D341Med (cell line): ENCODE measurements around the gene ZNF184.

Experiments
- DNase-seq: peaks from one replicate; pipeline ENCODE4 v3.0.0; 2012; ENCODE audit warnings: low spot score

ZNF184 gene

DNA sequence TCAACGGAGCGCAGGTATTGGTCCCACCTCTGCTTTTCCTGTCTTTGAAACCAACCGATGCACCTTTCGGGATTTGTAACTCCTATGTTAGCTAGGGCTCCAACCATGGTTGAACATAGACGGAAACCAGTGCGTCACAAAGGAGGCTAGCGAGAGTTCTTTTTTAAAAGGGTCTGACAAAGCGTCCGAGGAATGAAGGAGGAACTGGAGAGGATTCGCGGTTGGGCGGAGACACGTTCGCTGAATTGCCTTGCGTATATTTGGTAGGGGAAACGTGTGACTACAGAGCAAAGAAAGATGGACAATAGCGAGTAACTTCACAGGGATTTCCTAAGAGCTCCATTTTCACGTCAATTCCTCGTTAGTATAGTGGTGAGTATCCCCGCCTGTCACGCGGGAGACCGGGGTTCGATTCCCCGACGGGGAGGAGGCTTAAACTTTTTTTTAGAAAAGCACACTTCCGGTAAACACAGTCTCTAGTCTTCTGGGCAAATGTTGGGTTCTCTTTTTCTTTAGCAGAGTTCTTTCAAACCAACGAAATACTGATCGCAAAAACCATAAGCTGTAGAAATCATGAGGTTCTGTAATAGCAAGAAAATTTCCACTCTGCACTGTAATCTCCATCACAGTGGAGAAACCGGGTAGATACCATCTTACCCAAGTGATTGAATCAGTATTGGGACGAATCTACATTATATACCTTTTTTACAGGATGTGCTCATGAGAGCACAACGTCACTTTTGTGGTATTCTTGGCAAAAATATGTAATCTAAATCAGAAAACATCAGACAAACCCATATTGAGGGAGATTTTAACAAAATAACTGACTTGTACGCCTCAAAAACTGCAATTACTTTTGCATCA lies 6.6 kb upstream of the ZNF184 start:
- DNase-seq, result peak; percentile 62

DNA sequence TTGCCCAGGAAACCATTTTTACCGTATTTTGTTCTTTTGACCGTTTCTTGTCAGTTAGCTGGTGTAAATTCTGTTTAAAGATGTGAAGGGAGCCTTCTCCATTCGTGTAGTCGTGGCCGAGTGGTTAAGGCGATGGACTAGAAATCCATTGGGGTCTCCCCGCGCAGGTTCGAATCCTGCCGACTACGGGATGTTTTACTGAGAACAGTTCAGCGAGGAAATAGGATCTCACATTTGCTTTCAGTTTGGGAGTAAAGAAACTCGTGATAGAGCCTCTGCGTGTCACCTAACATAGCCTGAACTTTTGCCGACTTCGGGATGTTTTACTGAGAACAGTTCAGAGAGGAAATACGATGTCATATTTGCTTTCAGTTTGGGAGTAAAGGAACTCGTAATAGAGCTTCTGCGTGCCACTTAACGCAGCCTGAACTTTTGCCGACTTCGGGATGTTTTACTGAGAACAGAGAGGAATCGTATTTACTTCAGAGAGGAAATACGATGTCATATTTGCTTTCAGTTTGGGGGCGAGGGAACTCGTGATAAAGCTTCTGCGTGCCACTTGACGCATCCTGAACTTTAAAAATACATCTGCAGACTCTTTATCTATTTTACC lies 5.9 kb upstream of the ZNF184 start:
- DNase-seq, result peak; percentile 37

DNA sequence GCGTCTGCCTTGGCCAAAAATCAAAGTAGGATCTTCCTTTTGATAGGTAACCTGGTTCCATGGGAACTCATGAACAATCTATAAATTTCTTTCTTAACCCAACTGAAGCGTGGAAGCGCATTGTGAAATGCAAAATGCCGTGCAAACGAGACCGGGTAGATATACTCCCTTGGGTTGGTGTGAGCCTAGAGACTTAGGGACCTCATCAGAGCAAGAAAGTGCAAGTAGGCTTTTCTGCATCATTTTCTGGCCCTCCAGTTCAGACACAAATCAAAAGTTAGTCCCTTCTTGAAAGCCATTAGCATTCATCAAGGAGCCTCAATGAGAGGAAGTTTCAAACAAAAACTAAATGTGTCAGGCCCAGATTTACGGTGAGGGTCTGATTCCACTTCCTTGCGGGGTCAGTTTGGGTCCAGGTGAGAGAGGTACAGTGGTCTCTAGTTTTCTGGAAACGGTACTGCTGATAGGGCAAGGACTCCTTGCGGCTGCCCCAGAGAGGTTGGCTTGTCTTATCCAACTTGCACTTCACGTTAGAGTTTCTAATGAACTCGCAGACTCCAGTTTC lies 5.3 kb upstream of the ZNF184 start:
- peak; percentile 34 for DNase-seq

DNA sequence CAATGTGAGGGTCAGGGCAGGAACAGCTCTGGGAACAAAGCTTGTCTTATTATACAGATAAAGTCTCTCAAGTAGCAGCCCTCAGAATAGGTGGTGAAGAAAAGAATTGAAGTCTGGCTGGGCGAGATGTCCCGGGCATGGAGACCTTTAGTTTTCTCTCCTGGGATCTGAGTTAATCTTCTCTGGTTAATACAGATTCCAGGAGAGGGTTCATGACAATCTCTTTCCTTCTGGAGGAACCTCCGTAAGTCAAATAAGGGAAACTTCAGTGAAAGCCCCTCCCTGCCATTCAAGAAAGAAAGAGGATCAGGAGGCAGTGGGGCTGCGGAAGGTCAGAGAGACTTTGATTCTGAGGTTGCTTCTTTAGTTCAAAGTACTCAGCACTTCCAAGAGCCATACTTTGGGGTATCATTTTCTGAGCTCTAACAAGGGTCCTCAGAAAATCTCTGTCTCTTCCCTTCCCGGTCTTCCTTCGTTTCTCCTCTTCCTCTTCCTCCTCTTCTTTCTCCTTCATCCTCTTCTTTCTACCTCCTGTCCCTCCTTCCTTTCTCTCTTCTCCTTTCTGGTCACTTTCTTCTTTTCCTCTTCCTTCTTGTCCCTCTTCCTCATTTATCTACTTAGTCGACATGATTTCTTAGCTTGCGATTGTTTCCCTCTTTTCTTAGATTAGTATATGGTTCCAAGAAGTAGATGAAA lies 4.6 kb upstream of the ZNF184 start:
- DNase-seq, result no peak

DNA sequence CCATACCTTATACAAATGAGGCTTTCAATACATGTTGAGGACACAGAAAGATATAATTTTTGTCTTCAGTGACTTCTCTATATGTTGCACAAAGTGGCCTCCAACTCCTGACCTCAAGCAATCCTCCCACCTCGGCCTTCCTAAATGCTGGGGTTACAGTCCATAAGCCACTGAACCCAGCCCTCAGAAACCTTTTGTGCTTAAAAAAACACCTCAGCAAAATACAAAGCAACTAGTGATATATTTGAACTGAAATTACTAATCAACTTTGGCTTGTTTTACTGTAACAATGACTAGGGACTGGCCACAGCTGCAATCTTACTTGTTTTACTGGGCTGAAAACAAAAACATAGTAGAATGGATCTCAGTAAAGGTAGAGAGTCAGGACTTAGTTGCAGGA lies 3.2 kb upstream of the ZNF184 start:
- no peak for DNase-seq

DNA sequence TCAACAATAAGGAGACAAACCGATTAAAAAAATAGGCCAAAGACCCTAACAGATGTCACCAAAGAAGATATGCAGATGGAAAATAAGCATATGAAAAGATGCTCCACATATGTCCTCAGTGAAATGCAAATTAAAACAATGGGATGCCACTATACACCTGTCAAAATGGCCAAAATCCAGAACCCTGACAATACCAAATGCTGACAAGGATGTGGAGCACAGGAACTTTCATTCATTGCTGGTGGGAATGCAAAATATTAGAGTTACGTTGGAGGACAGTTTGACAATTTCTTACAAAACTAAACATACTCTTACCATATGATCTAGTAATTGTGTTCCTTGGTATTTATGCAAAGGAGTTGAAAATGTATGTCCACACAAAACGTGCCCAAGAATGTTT lies 1.8 kb upstream of the ZNF184 start:
- no peak for DNase-seq

- no peak for DNase-seq
These were observed 1.2 kb upstream of the ZNF184 start for GRCh38 chr6:27474172-27474465.

- peak; percentile 58 for DNase-seq
These were observed 706 bp downstream of the ZNF184 start for GRCh38 chr6:27472182-27472616.

GRCh38 chr6:27471365-27472115 lies 1.4 kb downstream of the ZNF184 start:
- DNase-seq, result no peak

- no peak for DNase-seq
These were observed 2.9 kb downstream of the ZNF184 start for GRCh38 chr6:27470023-27470422.

DNA sequence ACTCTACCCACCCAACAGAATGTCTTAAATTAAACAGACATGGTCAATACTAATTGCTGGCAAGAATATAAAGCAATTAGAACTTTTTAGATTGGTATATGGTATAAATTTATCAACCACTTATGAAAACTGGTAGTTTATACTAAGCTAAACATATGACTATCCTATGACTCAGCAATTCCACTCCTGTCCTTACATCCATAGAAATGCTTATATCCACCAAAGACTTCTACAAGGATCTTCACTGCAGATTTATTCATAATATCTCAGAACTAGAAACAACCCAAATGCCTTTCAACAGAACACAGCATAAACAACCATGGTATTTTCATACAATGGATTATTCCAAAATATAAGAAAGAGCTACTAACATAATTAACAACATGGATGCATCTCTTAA lies 4.6 kb downstream of the ZNF184 start:
- DNase-seq, result no peak

- no peak for DNase-seq
These were observed 20.4 kb downstream of the ZNF184 start for GRCh38 chr6:27452496-27452897.

- DNase-seq, result no peak
These were observed 21.1 kb downstream of the ZNF184 start for GRCh38 chr6:27451660-27452390.

- no peak for DNase-seq
These were observed 24.4 kb downstream of the ZNF184 start for GRCh38 chr6:27448456-27448855.

- no peak for DNase-seq
These were observed 30.0 kb downstream of the ZNF184 start for GRCh38 chr6:27442932-27443331.

- no peak for DNase-seq
These were observed 31.9 kb downstream of the ZNF184 start for GRCh38 chr6:27441001-27441400.

GRCh38 chr6:27439371-27439770 lies 33.5 kb downstream of the ZNF184 start:
- no peak for DNase-seq

GRCh38 chr6:27433714-27434113 lies 39.2 kb downstream of the ZNF184 start:
- DNase-seq, result no peak

DNA sequence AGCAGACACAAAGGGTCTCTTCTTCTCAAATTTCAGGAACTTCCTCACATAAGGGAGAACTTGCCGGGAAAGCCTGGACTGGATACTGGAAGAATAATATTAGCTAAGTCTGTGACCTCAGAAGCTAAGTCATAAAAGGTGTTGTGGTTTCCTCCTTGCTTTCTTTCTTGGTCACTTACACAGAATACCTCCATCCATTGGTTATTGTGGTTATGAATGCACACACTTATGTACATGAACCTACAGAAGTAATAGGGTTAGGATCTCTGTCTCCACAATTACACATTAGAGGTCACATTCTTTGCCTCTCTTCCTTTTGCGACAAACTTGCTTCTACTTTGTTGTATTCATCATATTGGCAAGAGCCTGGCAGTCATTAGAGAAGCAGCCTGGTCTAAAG lies 43.9 kb downstream of the ZNF184 start:
- no peak for DNase-seq

DNA sequence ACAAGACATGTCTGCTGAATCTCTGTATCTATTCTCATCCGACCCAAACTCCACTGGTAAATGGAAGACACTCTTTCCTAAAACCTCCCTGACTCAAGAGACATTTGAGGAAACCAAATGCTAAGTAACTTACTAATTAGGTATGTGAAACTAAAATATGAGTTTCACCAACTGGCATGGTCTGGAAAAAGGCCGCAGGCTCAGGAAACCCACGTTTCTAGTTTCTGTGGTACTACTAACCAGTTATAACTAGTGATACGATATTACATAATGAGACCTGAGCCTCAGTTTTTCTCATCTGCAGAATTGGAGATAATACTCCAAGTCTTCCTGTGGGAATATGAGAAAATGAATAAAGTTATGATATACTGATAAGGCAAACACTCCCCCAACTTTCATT lies 44.4 kb downstream of the ZNF184 start:
- no peak for DNase-seq

- DNase-seq, result peak; percentile 44
These were observed 46.8 kb downstream of the ZNF184 start for GRCh38 chr6:27426045-27426620.
